ENCODE results near the gene ANAPC15. TPM values are rescaled to one million over a fixed set of nuclear protein-coding genes. Genes with fewer than 3 reads are reported as not detected.

The ANAPC15 gene
- 25.9 and 45.3 TPM in 2 replicates for total RNA-seq

GRCh38 chr11:72112143-72112977, at the start of gene ANAPC15:
Gene ANAPC15, minus strand, starts transcription at chr11:72112695. Its CDS starts 1,419 bp downstream, at chr11:72111276.

GRCh38 chr11:72135473-72135872, 23.0 kb upstream of the ANAPC15 start, which contains the start of gene FOLR3:
Gene FOLR3, plus strand, starts transcription at chr11:72135725. Its CDS starts 228 bp downstream, at chr11:72135953.

GRCh38 chr11:72105888-72106287, 6.6 kb downstream of the ANAPC15 start, which contains the start of gene TOMT:
Gene TOMT, plus strand, starts transcription at chr11:72105924. Its CDS starts 28 bp downstream, at chr11:72105952.

GRCh38 chr11:72102946-72103753, 9.3 kb downstream of the ANAPC15 start, which contains the start of gene LAMTOR1:
Gene LAMTOR1, minus strand, starts transcription at chr11:72103297. Its CDS starts 73 bp downstream, at chr11:72103224.

GRCh38 chr11:72080326-72081183, 31.9 kb downstream of the ANAPC15 start, which contains the start of the genes LRRC51 and NUMA1:
Gene LRRC51, plus strand, starts transcription at chr11:72080850. Its CDS starts 8,234 bp downstream, at chr11:72089084.
Gene NUMA1, minus strand, starts transcription at chr11:72080542. Its CDS starts 44,599 bp downstream, at chr11:72035943.

Other genes starting within 250 kb of the ANAPC15 start
- not detected in 2 replicates for gene DEFB131B, start 234.2 kb downstream of the ANAPC15 start, total RNA-seq
- 4.4 and 4.7 TPM in 2 replicates for gene XNDC1N, start 184.1 kb downstream of the ANAPC15 start, total RNA-seq
- gene RNF121, start 183.6 kb downstream of the ANAPC15 start, total RNA-seq: 38.8 and 40.7 TPM in 2 replicates
- gene IL18BP, start 113.8 kb downstream of the ANAPC15 start, total RNA-seq: 1.5 and 2.8 TPM in 2 replicates
- gene NUMA1, start 32.2 kb downstream of the ANAPC15 start, total RNA-seq: 117 and 205 TPM in 2 replicates
- gene LRRC51, start 31.8 kb downstream of the ANAPC15 start, total RNA-seq: 3.4 and 4.1 TPM in 2 replicates
- gene LAMTOR1, start 9.4 kb downstream of the ANAPC15 start, total RNA-seq: 141 and 146 TPM in 2 replicates
- not detected in 2 replicates for gene TOMT, start 6.8 kb downstream of the ANAPC15 start, total RNA-seq
- not detected in 2 replicates for gene FOLR3, start 23.0 kb upstream of the ANAPC15 start, total RNA-seq
- 0.49 and 17.1 TPM in 2 replicates for gene FOLR1, start 79.4 kb upstream of the ANAPC15 start, total RNA-seq
- gene FOLR2, start 104.1 kb upstream of the ANAPC15 start, total RNA-seq: not detected in 2 replicates
- gene INPPL1, start 112.1 kb upstream of the ANAPC15 start, total RNA-seq: 91.7 and 129 TPM in 2 replicates
- 0.13 TPM in 1 of 2 replicates, not detected in the other for gene PHOX2A, start 131.5 kb upstream of the ANAPC15 start, total RNA-seq